ENCODE measurements around the gene FHL2.

The FHL2 gene

GRCh38 chr2:105315314-105315713, 83.5 kb downstream of the FHL2 start:
- Histone ChIP-seq H3K27me3 (ENCODE audit: control insufficient read depth, insufficient read depth, low read length) (no peaks in the 10 kb centered on the region), H3K79me2 (peaks cover 29% of the 10 kb centered on the region), H3K9me3 (ENCODE audit: control insufficient read depth, low read length) (no peaks in the 10 kb centered on the region), H2AFZ (no peak overlapping the region), H3K4me1 (no peaks in the 10 kb centered on the region), H3K27ac (no peak overlapping the region), H3K9ac (no peak overlapping the region), H3K36me3 (ENCODE audit: control insufficient read depth, insufficient read depth, low read length) (no peaks in the 10 kb centered on the region), H3K4me2 (ENCODE audit: low read length) (no peak overlapping the region), H3K4me3 (ENCODE audit: low read depth, low read length) (no peak overlapping the region)
- no peak for TF ChIP-seq CTCF (IDR thresholded peaks at IDR 0.05)

GRCh38 chr2:105313877-105314276, 85.0 kb downstream of the FHL2 start:
- Histone ChIP-seq H3K36me3 (ENCODE audit: control insufficient read depth, insufficient read depth, low read length) (no peaks in the 10 kb centered on the region), H3K9me3 (ENCODE audit: control insufficient read depth, low read length) (no peaks in the 10 kb centered on the region), H2AFZ (no peak overlapping the region), H3K79me2 (peaks cover 30% of the 10 kb centered on the region), H3K27ac (no peak overlapping the region), H3K27me3 (ENCODE audit: control insufficient read depth, insufficient read depth, low read length) (no peaks in the 10 kb centered on the region), H3K4me2 (ENCODE audit: low read length) (no peak overlapping the region), H3K4me3 (ENCODE audit: low read depth, low read length) (no peak overlapping the region), H3K9ac (no peak overlapping the region), H3K4me1 (no peaks in the 10 kb centered on the region)
- no peak for TF ChIP-seq CTCF (IDR thresholded peaks at IDR 0.05)
